Activated T-cell treated with anti-CD3 and anti-CD28 coated beads for 1 hour (primary cell): ENCODE data around the gene SH3BP2.

Experiments used
- DNase-seq: peaks from one replicate; pipeline ENCODE4 v3.0.0-alpha.2; 2020; ENCODE audit warnings: low read depth

SH3BP2 gene

GRCh38 chr4:2819244-2820215 lies 26.6 kb downstream of the SH3BP2 start:
- no peak for DNase-seq

- DNase-seq, result no peak
Measured at GRCh38 chr4:2820216-2820982, 27.5 kb downstream of the SH3BP2 start.

GRCh38 chr4:2822461-2823300 lies 29.8 kb downstream of the SH3BP2 start:
- DNase-seq, result no peak

- DNase-seq, result no peak
Measured at GRCh38 chr4:2823301-2823670, 30.4 kb downstream of the SH3BP2 start.

GRCh38 chr4:2823671-2824328 lies 30.9 kb downstream of the SH3BP2 start:
- no peak for DNase-seq

- DNase-seq, result no peak
Measured at GRCh38 chr4:2824329-2824835, 31.5 kb downstream of the SH3BP2 start.

GRCh38 chr4:2824836-2825381 lies 32.0 kb downstream of the SH3BP2 start:
- DNase-seq, result no peak

GRCh38 chr4:2825740-2826139 lies 32.9 kb downstream of the SH3BP2 start:
- DNase-seq, result no peak

- no peak for DNase-seq
Measured at GRCh38 chr4:2827071-2827873, 34.4 kb downstream of the SH3BP2 start.

- no peak for DNase-seq
Measured at GRCh38 chr4:2827874-2828751, 35.2 kb downstream of the SH3BP2 start.

GRCh38 chr4:2828758-2829181 lies 35.9 kb downstream of the SH3BP2 start:
- no peak for DNase-seq

- no peak for DNase-seq
Measured at GRCh38 chr4:2829321-2829932, 36.5 kb downstream of the SH3BP2 start.

GRCh38 chr4:2829933-2830451 lies 37.1 kb downstream of the SH3BP2 start:
- DNase-seq, result no peak

- no peak for DNase-seq
Measured at GRCh38 chr4:2830632-2831610, 38.0 kb downstream of the SH3BP2 start.

- DNase-seq, result no peak
Measured at GRCh38 chr4:2831611-2832308, 38.9 kb downstream of the SH3BP2 start.

- DNase-seq, result no peak
Measured at GRCh38 chr4:2832309-2832980, 39.6 kb downstream of the SH3BP2 start.
